Measurements from ENCODE around the gene CDCA8.

- TF ChIP-seq BRF2 (IDR thresholded peaks at IDR 0.05; ENCODE audit: borderline replicate concordance, insufficient read depth, insufficient read length) (no peak), SAFB2 (IDR thresholded peaks at IDR 0.05; ENCODE audit: borderline replicate concordance, low read depth, low read length, severe bottlenecking) (no peak), SIN3B (IDR thresholded peaks at IDR 0.05; ENCODE audit: low read depth) (no peak), TRIM24 (IDR thresholded peaks at IDR 0.05) (no peak), POU5F1 (IDR thresholded peaks at IDR 0.05; ENCODE audit: borderline replicate concordance, low read depth, low read length, partially characterized antibody) (no peak), TRIM28 (IDR thresholded peaks at IDR 0.05) (no peak)
- TF ChIP-seq, protein P1, sequence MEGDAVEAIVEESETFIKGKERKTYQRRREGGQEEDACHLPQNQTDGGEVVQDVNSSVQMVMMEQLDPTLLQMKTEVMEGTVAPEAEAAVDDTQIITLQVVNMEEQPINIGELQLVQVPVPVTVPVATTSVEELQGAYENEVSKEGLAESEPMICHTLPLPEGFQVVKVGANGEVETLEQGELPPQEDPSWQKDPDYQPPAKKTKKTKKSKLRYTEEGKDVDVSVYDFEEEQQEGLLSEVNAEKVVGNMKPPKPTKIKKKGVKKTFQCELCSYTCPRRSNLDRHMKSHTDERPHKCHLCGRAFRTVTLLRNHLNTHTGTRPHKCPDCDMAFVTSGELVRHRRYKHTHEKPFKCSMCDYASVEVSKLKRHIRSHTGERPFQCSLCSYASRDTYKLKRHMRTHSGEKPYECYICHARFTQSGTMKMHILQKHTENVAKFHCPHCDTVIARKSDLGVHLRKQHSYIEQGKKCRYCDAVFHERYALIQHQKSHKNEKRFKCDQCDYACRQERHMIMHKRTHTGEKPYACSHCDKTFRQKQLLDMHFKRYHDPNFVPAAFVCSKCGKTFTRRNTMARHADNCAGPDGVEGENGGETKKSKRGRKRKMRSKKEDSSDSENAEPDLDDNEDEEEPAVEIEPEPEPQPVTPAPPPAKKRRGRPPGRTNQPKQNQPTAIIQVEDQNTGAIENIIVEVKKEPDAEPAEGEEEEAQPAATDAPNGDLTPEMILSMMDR (IDR thresholded peaks at IDR 0.05 in 2 of 3, conservative IDR thresholded peaks at IDR 0.05 in 1 of 3; ENCODE audit: insufficient read depth in 2 of 3, low read depth in 1 of 3, low read length in 3 of 3): peak in 1 of 3 experiments; percentile 21; a peak in 1 of 6 replicates
These were observed 29.2 kb downstream of the CDCA8 start for GRCh38 chr1:37721565-37721964.

Data from K562 (cell line).